AG08396 (cell line): ENCODE data around the gene PCLO.

Experiments
- DNase-seq: peaks from one replicate; pipeline ENCODE4 v3.0.0; 2012; ENCODE audit warnings: low spot score, mixed read lengths

PCLO gene, protein sequence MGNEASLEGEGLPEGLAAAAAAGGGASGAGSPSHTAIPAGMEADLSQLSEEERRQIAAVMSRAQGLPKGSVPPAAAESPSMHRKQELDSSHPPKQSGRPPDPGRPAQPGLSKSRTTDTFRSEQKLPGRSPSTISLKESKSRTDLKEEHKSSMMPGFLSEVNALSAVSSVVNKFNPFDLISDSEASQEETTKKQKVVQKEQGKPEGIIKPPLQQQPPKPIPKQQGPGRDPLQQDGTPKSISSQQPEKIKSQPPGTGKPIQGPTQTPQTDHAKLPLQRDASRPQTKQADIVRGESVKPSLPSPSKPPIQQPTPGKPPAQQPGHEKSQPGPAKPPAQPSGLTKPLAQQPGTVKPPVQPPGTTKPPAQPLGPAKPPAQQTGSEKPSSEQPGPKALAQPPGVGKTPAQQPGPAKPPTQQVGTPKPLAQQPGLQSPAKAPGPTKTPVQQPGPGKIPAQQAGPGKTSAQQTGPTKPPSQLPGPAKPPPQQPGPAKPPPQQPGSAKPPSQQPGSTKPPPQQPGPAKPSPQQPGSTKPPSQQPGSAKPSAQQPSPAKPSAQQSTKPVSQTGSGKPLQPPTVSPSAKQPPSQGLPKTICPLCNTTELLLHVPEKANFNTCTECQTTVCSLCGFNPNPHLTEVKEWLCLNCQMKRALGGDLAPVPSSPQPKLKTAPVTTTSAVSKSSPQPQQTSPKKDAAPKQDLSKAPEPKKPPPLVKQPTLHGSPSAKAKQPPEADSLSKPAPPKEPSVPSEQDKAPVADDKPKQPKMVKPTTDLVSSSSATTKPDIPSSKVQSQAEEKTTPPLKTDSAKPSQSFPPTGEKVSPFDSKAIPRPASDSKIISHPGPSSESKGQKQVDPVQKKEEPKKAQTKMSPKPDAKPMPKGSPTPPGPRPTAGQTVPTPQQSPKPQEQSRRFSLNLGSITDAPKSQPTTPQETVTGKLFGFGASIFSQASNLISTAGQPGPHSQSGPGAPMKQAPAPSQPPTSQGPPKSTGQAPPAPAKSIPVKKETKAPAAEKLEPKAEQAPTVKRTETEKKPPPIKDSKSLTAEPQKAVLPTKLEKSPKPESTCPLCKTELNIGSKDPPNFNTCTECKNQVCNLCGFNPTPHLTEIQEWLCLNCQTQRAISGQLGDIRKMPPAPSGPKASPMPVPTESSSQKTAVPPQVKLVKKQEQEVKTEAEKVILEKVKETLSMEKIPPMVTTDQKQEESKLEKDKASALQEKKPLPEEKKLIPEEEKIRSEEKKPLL (N-terminal part only)

GRCh38 chr7:83162402-83163256, at the start of gene PCLO:
Gene PCLO, minus strand, starts transcription at chr7:83162884. Its CDS starts 292 bp downstream, at chr7:83162592.
- peak; percentile 43 for DNase-seq

GRCh38 chr7:83211685-83212084, 49.0 kb upstream of the PCLO start:
- DNase-seq: no peak

GRCh38 chr7:83210479-83210878, 47.8 kb upstream of the PCLO start:
- DNase-seq: no peak

GRCh38 chr7:83204715-83205114, 42.0 kb upstream of the PCLO start:
- DNase-seq: no peak

- DNase-seq: no peak
Measured at GRCh38 chr7:83201355-83201754, 38.7 kb upstream of the PCLO start.

DNA sequence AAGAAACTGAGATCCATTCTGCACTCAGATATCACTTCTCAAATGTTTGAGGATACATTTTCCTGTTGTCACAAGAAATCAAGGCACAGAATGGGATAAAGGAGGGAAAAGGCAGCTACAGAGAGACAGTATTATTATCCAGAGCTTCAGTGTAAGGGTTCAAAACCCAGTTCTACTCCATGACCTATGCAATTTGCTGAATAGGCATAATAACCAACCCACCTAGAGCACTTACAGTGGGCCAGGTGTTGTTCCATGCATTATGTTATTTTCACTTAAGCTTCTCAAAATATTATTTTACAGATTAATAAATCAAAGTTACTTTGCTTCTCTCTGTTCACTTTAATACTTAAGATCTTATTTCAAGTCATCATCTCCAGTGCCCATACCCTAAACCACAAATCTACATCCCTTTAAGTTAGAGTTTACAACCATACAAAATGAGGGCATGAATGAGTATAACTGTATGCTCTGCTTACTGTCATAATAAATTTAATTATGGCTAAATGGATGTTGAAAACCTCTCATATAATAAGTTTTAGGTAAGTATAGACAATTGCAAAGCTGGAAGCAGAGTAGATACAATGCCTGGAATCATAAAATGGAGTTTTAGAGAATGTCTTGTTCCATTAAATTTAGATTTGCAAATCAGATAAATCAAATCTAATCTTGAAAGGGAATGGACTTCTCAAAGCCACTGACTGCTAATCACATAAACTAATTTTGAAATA, 28.1 kb upstream of the PCLO start:
- no peak for DNase-seq

GRCh38 chr7:83178796-83179195, 16.1 kb upstream of the PCLO start:
- DNase-seq: no peak

DNA sequence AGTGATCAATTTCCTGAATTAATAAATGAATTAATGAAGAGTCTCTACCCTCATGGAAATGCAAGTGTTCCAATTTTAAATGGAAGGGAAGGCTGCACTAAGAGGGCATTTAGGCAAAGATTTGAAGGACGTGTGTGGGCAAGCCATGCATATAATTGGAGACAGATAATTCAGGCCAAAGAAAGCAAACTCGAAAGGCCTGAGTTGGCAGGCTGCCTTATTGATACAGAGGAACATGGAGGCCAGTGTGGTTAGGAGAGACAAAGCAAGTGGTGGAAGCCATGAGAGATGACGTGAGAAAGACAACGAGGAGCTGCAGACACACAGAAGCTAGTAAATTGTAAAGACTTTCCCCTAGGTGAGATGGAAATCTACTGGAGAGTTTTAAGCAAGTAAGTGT, 15.4 kb upstream of the PCLO start:
- DNase-seq: no peak

GRCh38 chr7:83173664-83174063, 11.0 kb upstream of the PCLO start:
- no peak for DNase-seq

- DNase-seq: no peak
Measured at GRCh38 chr7:83166781-83167180, 4.1 kb upstream of the PCLO start.

- DNase-seq: no peak
Measured at GRCh38 chr7:83161899-83162401, 734 bp downstream of the PCLO start.

DNA sequence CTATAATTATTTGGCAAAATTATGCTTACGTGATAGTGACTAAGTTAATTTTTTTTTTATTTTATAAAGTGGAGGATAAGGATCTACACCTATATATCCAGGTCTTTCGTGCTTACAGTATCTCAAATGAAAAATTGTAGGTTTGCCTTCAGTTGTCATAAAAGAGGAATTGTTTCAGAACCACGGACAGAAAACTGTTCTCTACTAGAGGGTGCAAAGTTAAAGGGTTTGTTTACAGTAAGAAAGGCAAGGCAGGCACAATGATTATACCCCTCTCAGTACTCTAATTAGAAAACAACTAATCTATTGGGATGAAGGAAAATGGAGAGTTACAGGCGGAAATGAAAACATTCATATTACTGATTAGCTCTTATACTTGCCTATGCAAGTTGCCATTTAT, 1.5 kb downstream of the PCLO start:
- DNase-seq: no peak

GRCh38 chr7:83159731-83160130, 3.0 kb downstream of the PCLO start:
- DNase-seq: no peak

GRCh38 chr7:83156006-83156405, 6.7 kb downstream of the PCLO start:
- no peak for DNase-seq

- no peak for DNase-seq
Measured at GRCh38 chr7:83155407-83155806, 7.3 kb downstream of the PCLO start.

- no peak for DNase-seq
Measured at GRCh38 chr7:83153419-83153818, 9.3 kb downstream of the PCLO start.

GRCh38 chr7:83150310-83150709, 12.4 kb downstream of the PCLO start:
- DNase-seq: no peak

DNA sequence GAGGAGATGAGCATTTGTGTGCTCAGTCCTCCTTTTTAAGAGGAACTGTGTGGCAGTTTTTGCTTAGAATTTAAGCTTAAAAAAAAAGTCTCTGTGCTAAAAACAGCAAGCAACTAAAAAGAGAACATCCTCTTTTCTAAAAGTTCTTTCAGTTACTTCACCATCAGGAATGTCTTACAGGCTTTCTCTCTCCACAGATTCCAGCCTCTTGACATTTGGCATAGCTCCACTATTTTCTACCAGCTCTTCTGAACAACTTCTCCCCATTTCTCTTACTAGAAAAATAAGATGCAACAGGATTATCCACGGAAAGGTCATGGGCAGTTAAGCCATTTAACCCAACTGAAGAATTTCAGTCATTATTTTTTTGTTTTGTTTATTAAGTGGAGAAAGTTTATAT, 13.2 kb downstream of the PCLO start:
- DNase-seq: no peak

GRCh38 chr7:83148776-83149175, 13.9 kb downstream of the PCLO start:
- DNase-seq: no peak

DNA sequence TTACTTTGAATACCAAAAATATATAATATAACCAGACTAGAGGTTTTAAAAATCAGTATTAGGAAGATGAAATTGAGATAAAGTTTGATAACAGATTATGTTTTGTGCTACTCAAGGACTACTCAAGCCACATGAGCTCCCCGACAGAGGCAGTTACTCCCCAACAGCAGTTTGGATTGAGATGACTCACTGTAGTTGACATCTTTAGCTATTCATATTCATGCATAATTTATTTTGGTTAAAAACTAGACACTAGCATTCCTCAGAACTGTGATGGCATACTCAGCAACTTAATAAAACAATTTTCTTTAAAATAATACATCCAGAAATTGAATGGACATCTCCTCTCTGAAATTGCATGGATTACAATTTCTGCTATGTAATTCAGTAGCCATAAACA, 19.6 kb downstream of the PCLO start:
- DNase-seq: no peak

GRCh38 chr7:83142365-83142764, 20.3 kb downstream of the PCLO start:
- no peak for DNase-seq
